Mesenchymal stem cell (in vitro differentiated cells and primary cell): ENCODE data around the gene ADIPOR1.

Experiments
- DNase-seq: peaks from one replicate; pipeline ENCODE4 v3.0.0-alpha.2; 2013
- H2AFZ ChIP-seq: one replicate; pipeline ENCODE4 v1.6.1; 2013; ENCODE audit warnings: low read depth, mild to moderate bottlenecking, control low read depth, inconsistent platforms, low read length, moderate library complexity
- H2AK5ac ChIP-seq: 2 replicates; pipeline ENCODE4 v1.6.1; 2013; ENCODE audit warnings: low read length, moderate library complexity, mild to moderate bottlenecking, inconsistent platforms; ENCODE audit not compliant: severe bottlenecking
- H2BK120ac ChIP-seq: one replicate; pipeline ENCODE4 v1.6.1; 2013; ENCODE audit warnings: low read depth, mild to moderate bottlenecking, inconsistent platforms, low read length, moderate library complexity
- H2BK12ac ChIP-seq, 2 experiments: one replicate each; pipeline ENCODE4 v1.6.1; 2013; ENCODE audit warnings: inconsistent platforms in 2 of 2, low read length in 2 of 2, mild to moderate bottlenecking in 2 of 2, moderate library complexity in 2 of 2, control low read depth in 1 of 2
- H2BK15ac ChIP-seq: one replicate; pipeline ENCODE4 v1.6.1; 2013; ENCODE audit warnings: mild to moderate bottlenecking, low read depth, inconsistent platforms; ENCODE audit not compliant: poor library complexity, severe bottlenecking
- H2BK5ac ChIP-seq: 2 replicates; pipeline ENCODE4 v1.6.1; 2013; ENCODE audit warnings: low read depth, mild to moderate bottlenecking, low read length, control low read depth, inconsistent platforms; ENCODE audit not compliant: poor library complexity, severe bottlenecking
- H3K14ac ChIP-seq, 2 experiments: one replicate each; pipeline ENCODE4 v1.6.1; 2013; ENCODE audit warnings: inconsistent platforms in 2 of 2, low read length in 2 of 2, control low read depth in 1 of 2, mild to moderate bottlenecking in 1 of 2, moderate library complexity in 1 of 2
- H3K18ac ChIP-seq, 2 experiments: one replicate each; pipeline ENCODE4 v1.6.1; 2013; ENCODE audit warnings: inconsistent platforms in 2 of 2, low read length in 2 of 2, control low read depth in 1 of 2, low read depth in 1 of 2, mild to moderate bottlenecking in 1 of 2
- H3K23ac ChIP-seq, 2 experiments: one replicate each; pipeline ENCODE4 v1.6.1; 2013; ENCODE audit warnings: inconsistent platforms in 2 of 2, low read length in 2 of 2, mild to moderate bottlenecking in 2 of 2, moderate library complexity in 2 of 2, control low read depth in 1 of 2
- H3K27ac ChIP-seq: 2 replicates; pipeline ENCODE4 v1.5.1; 2013; ENCODE audit warnings: mild to moderate bottlenecking, moderate library complexity, low read length, control low read depth, inconsistent platforms; ENCODE audit not compliant: poor library complexity, severe bottlenecking
- H3K27me3 ChIP-seq, 2 experiments: 2 replicates each; pipeline versions ENCODE4 v1.6.1 to v1.7.0; 2013; ENCODE audit warnings: low read length in 2 of 2, mild to moderate bottlenecking in 2 of 2, moderate library complexity in 2 of 2, control low read depth in 1 of 2, inconsistent platforms in 1 of 2; ENCODE audit not compliant: control insufficient read depth in 1 of 2, insufficient read depth in 1 of 2
- H3K36me3 ChIP-seq, 2 experiments: 2 replicates each; pipeline versions ENCODE4 v1.6.1 to v1.7.0; 2013; ENCODE audit warnings: low read length in 2 of 2, control low read depth in 1 of 2, inconsistent platforms in 1 of 2, low read depth in 1 of 2, mild to moderate bottlenecking in 1 of 2; ENCODE audit not compliant: insufficient read depth in 2 of 2, control insufficient read depth in 1 of 2
- H3K4ac ChIP-seq, 2 experiments: one replicate each; pipeline ENCODE4 v1.6.1; 2013; ENCODE audit warnings: inconsistent platforms in 2 of 2, low read length in 2 of 2, mild to moderate bottlenecking in 2 of 2, moderate library complexity in 2 of 2, control low read depth in 1 of 2, low read depth in 1 of 2
- H3K4me1 ChIP-seq: 2 replicates; pipeline ENCODE4 v1.6.1; 2013; ENCODE audit warnings: low read depth, low read length, control low read depth; ENCODE audit not compliant: control insufficient read depth, insufficient read depth
- H3K4me2 ChIP-seq: 2 replicates; pipeline ENCODE4 v1.6.1; 2013; ENCODE audit warnings: low read length, mild to moderate bottlenecking, inconsistent platforms; ENCODE audit not compliant: poor library complexity, severe bottlenecking
- H3K4me3 ChIP-seq, 2 experiments: 2 replicates each; pipeline versions ENCODE4 v1.5.1 to v1.7.0; 2013; ENCODE audit warnings: low read length in 2 of 2, mild to moderate bottlenecking in 2 of 2, control low read depth in 1 of 2, low read depth in 1 of 2; ENCODE audit not compliant: insufficient read depth in 1 of 2
- H3K79me1 ChIP-seq: replicated peaks from 2 replicates; pipeline ENCODE4 v1.6.1; 2013; ENCODE audit warnings: mild to moderate bottlenecking, control low read depth, low read length, inconsistent platforms; ENCODE audit not compliant: poor library complexity, severe bottlenecking
- H3K9ac ChIP-seq: 2 replicates; pipeline ENCODE4 v1.7.0; 2013; ENCODE audit warnings: mild to moderate bottlenecking, low read length, moderate library complexity
- H3K9me3 ChIP-seq: 2 replicates; pipeline ENCODE4 v1.7.0; 2013; ENCODE audit warnings: mild to moderate bottlenecking, low read length; ENCODE audit not compliant: control insufficient read depth
- H4K8ac ChIP-seq: one replicate; pipeline ENCODE4 v1.6.1; 2013; ENCODE audit warnings: inconsistent platforms, mild to moderate bottlenecking, low read length, moderate library complexity
- H4K91ac ChIP-seq: one replicate; pipeline ENCODE4 v1.6.1; 2013; ENCODE audit warnings: mild to moderate bottlenecking, low read length, inconsistent platforms
- WGBS: methylation state at CpG from one replicate; pipeline ENCODE4 v1.1.7; 2013; ENCODE audit warnings: mixed read lengths; 5-methylcytosine and 5-hydroxymethylcytosine counted together

Gene ADIPOR1

DNA sequence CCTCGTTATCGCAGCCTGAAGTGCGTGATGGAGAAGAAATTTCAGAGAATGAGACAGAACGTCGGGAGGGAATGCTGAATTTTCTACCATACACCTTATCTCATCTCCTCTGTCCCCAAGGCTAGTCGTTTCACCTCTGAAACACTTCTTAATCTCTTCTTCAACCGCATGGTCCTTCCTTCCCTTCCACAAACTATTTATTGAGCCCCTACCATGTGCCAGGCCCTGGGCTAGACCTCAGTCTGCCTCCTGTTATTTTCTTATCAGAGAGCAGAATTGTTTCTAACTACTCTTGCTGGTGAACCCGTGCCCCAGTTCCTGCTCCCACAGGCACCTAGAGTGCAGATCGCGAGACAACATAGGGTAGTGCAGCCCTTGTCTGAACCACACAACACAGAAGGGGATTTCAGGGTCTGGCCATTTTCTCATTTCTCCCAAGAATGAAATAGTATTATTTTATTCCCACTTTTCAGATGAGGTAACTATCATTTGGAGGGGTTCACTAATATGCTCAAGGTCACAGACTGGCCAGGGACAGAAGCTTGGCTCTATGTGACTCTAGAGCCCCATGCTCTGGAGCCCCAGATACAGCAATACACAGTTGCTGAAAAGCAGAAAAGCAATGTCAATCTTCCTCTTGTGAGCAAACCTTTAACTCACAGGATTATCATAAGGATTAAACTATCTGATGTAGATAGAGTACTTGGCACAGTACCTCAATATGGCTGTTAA is 598 bp upstream of the ADIPOR1 start:
- Histone ChIP-seq H3K36me3 (peaks cover 23 to 33% of the 10 kb centered on the region in 2 experiments), H3K4me2 (peak overlapping the region; percentile 79), H3K9me3 (no peaks in the 10 kb centered on the region), H3K4me1 (peaks cover 3% of the 10 kb centered on the region), H3K9ac (peak overlapping the region; percentile 96), H2BK5ac (no peak overlapping the region), H4K8ac (peak overlapping the region; percentile 96), H2BK15ac (no peak overlapping the region), H2AFZ (peak overlapping the region; percentile 33), H3K23ac (no peak overlapping the region), H3K4me3 (peak overlapping the region; percentile 53 to 84), H3K18ac (peak overlapping the region in 1 of 2 experiments; percentile 25), H3K79me1 (peaks cover 19% of the 10 kb centered on the region), H4K91ac (no peak overlapping the region), H2AK5ac (no peak overlapping the region), H3K27ac (no peak overlapping the region), H2BK12ac (peak overlapping the region in 1 of 2 experiments; percentile 38), H2BK120ac (no peak overlapping the region), H3K4ac (peak overlapping the region in 1 of 2 experiments; percentile 13), H3K14ac (no peak overlapping the region), H3K27me3 (no peaks in the 10 kb centered on the region)
- WGBS, result 7% methylated on average over 10 of the region's 10 CpGs
- DNase-seq, result no peak

DNA sequence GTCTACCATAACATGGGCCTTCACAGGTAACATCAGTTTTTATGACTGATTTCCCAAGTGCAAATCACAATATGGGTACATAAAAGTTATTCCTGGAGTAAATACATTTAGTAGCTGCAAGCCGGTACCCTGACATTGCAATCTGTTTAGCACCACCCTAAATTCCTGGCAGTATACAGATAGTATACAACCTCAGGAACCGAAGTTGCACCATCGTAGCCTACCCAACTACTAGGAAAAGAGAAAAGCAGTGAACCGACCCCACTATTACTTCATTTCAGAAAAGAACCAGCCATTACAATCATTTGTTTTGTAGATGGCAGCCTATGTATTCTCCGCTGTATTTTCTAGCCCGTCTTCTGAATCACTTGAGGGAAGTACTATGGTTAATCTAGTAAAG is 1.1 kb downstream of the ADIPOR1 start:
- peak overlapping the region; percentile 93 for H3K4me2 ChIP-seq
- no peak overlapping the region for H3K14ac ChIP-seq
- H2AK5ac ChIP-seq, result no peak overlapping the region
- H3K79me1 ChIP-seq, result peaks cover 20% of the 10 kb centered on the region
- peaks cover 12 to 16% of the 10 kb centered on the region in 2 experiments for H3K36me3 ChIP-seq
- no peak for DNase-seq
- H3K9me3 ChIP-seq, result no peaks in the 10 kb centered on the region
- H2BK12ac ChIP-seq, result no peak overlapping the region
- H3K27ac ChIP-seq, result no peak overlapping the region
- H3K4ac ChIP-seq, result no peak overlapping the region
- no peak overlapping the region for H2AFZ ChIP-seq
- H3K18ac ChIP-seq, result no peak overlapping the region
- 84% methylated on average over 6 of the region's 6 CpGs for WGBS
- no peak overlapping the region for H2BK15ac ChIP-seq
- H3K4me1 ChIP-seq, result peaks cover 3% of the 10 kb centered on the region
- H3K9ac ChIP-seq, result peak overlapping the region; percentile 96
- H3K23ac ChIP-seq, result no peak overlapping the region
- H3K4me3 ChIP-seq, result peak overlapping the region in 1 of 2 experiments; percentile 96
- no peak overlapping the region for H2BK120ac ChIP-seq
- H2BK5ac ChIP-seq, result no peak overlapping the region
- H4K91ac ChIP-seq, result no peak overlapping the region
- H3K27me3 ChIP-seq, result no peaks in the 10 kb centered on the region
- no peak overlapping the region for H4K8ac ChIP-seq

GRCh38 chr1:202954057-202954745 is 3.9 kb downstream of the ADIPOR1 start:
- 94% methylated on average over 5 of the region's 6 CpGs for WGBS
- peaks cover 34% of the 10 kb centered on the region for H3K79me1 ChIP-seq
- H2BK120ac ChIP-seq, result no peak overlapping the region
- no peak overlapping the region for H4K91ac ChIP-seq
- no peak overlapping the region for H3K18ac ChIP-seq
- H3K9me3 ChIP-seq, result no peaks in the 10 kb centered on the region
- H2AFZ ChIP-seq, result no peak overlapping the region
- H3K27ac ChIP-seq, result no peak overlapping the region
- no peak overlapping the region for H2BK12ac ChIP-seq
- H3K36me3 ChIP-seq, result peaks cover 20 to 21% of the 10 kb centered on the region in 2 experiments
- no peak overlapping the region for H3K9ac ChIP-seq
- no peak overlapping the region for H3K14ac ChIP-seq
- no peaks in the 10 kb centered on the region for H3K27me3 ChIP-seq
- no peak overlapping the region for H2AK5ac ChIP-seq
- no peak overlapping the region for H3K23ac ChIP-seq
- peaks cover 3% of the 10 kb centered on the region for H3K4me1 ChIP-seq
- H2BK5ac ChIP-seq, result no peak overlapping the region
- H2BK15ac ChIP-seq, result no peak overlapping the region
- no peak overlapping the region for H3K4me2 ChIP-seq
- H3K4me3 ChIP-seq, result no peak overlapping the region
- DNase-seq, result no peak
- H3K4ac ChIP-seq, result no peak overlapping the region
- no peak overlapping the region for H4K8ac ChIP-seq

- Histone ChIP-seq H2BK5ac (no peak overlapping the region), H2AFZ (no peak overlapping the region), H3K4me1 (no peaks in the 10 kb centered on the region), H2BK120ac (no peak overlapping the region), H3K9me3 (no peaks in the 10 kb centered on the region), H3K4ac (no peak overlapping the region), H3K36me3 (peaks cover 27% of the 10 kb centered on the region in 2 experiments), H2BK12ac (no peak overlapping the region), H3K23ac (no peak overlapping the region), H2BK15ac (no peak overlapping the region), H3K18ac (no peak overlapping the region), H3K27ac (no peak overlapping the region), H4K91ac (no peak overlapping the region), H4K8ac (no peak overlapping the region), H3K79me1 (peaks cover 39% of the 10 kb centered on the region), H3K4me3 (no peak overlapping the region), H3K4me2 (no peak overlapping the region), H2AK5ac (no peak overlapping the region), H3K14ac (no peak overlapping the region), H3K9ac (peak overlapping the region; percentile 18), H3K27me3 (no peaks in the 10 kb centered on the region)
- DNase-seq, result no peak
These were observed 4.7 kb downstream of the ADIPOR1 start for GRCh38 chr1:202953392-202953791.
